ENCODE measurements around the gene CDC42EP2.

CDC42EP2 gene

DNA sequence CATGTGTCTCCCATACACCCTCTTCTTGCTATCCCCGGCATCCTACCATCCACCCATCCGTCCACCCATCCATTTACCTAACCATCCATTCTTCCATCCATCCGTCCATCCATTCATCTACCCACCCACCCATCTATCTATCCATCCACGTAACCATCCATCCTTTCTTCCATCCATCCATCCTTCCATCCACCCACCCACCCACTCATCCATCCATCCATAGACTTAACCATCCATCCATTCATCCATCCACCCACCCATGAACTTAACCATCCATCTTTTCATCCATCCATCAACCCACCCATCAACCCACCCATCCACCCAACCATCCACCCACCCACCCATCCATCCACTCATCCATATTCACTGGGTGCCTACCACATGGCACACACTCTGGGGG lies 10.6 kb upstream of the CDC42EP2 start:
- Histone ChIP-seq H3K4me3 (ENCODE audit: insufficient read length, low read depth) (no peak overlapping the region), H3K9me3 (ENCODE audit: insufficient read depth, low read length) (no peaks in the 10 kb centered on the region), H3K36me3 (ENCODE audit: insufficient read depth, insufficient read length, low read length) (peaks cover 48% of the 10 kb centered on the region), H3K4me1 (ENCODE audit: insufficient read depth, insufficient read length) (peaks cover 21% of the 10 kb centered on the region), H3K27me3 (ENCODE audit: insufficient read depth, insufficient read length) (no peaks in the 10 kb centered on the region), H3K9ac (ENCODE audit: insufficient read length, low read depth) (no peak overlapping the region)
- no peak for DNase-seq (ENCODE audit: low read depth, low spot score)
- TF ChIP-seq SUZ12 (IDR thresholded peaks at IDR 0.05; ENCODE audit: extremely low read depth, insufficient read depth, insufficient read length) (no peak), ZNF274 (IDR thresholded peaks at IDR 0.05; ENCODE audit: low read depth, low read length) (no peak), YY1 (IDR thresholded peaks at IDR 0.05; ENCODE audit: insufficient read depth, insufficient read length) (no peak)

DNA sequence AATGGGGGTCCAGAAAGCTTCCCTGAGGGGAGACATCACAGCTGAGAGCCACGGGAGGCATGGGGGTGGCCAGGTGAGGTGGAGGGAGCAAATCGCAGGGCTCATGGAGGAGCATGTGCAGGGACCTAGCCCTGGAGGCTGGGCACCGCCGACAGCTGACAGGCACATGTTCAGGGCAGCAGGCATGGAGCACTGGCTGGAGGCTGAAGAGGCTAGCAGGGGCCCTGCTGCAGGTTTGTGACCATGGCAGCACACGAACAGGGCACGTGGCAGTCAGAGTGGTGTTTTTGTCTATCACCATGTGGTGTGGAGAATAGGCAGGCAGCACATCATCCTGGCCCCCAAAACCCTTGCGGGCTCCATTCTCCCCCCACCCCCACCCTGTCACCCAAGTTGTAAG lies 10.1 kb upstream of the CDC42EP2 start:
- DNase-seq (ENCODE audit: low read depth, low spot score), result no peak
- Histone ChIP-seq H3K9me3 (ENCODE audit: insufficient read depth, low read length) (no peaks in the 10 kb centered on the region), H3K4me3 (ENCODE audit: insufficient read length, low read depth) (no peak overlapping the region), H3K4me1 (ENCODE audit: insufficient read depth, insufficient read length) (peaks cover 21% of the 10 kb centered on the region), H3K9ac (ENCODE audit: insufficient read length, low read depth) (no peak overlapping the region), H3K36me3 (ENCODE audit: insufficient read depth, insufficient read length, low read length) (peaks cover 43% of the 10 kb centered on the region), H3K27me3 (ENCODE audit: insufficient read depth, insufficient read length) (no peaks in the 10 kb centered on the region)
- TF ChIP-seq SUZ12 (IDR thresholded peaks at IDR 0.05; ENCODE audit: extremely low read depth, insufficient read depth, insufficient read length), result no peak
- no peak for TF ChIP-seq ZNF274 (IDR thresholded peaks at IDR 0.05; ENCODE audit: low read depth, low read length)
- TF ChIP-seq YY1 (IDR thresholded peaks at IDR 0.05; ENCODE audit: insufficient read depth, insufficient read length), result no peak

DNA sequence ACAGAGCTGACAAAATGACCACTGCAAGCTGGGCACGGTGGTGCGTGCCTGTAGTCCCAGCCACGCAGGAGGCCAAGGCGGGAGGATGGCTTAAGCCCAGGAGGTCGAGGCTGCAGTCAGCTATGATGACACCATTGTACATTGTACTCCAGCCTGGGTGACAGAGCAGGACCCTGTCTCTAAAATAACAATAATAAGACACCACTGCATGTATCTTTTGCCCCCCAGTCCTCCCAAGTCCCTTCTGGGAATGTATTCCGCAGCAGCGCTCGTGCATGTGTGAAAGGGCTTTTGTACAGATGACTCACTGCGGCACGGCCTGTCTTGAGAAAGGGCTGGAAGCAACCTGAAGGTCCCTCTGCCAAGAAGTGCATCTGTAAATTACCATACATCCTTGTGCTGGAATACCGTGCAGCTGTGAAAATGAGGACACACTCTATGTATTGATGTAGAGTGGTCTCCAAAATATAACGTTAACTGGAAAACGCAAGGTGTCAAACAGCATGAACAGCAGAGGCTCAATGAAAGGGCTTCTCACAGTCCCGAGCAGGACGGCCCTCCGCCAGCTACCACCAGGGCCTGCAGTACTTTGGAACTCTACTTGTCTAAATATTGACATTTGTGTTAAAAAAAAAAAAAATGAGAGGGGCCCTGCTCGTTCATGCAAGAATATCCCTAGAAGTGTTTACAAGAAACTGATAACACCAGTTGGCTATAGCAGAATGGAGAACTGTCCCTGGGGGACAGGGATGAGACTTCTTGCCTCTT lies 9.0 kb upstream of the CDC42EP2 start:
- Histone ChIP-seq H3K9ac (ENCODE audit: insufficient read length, low read depth) (no peak overlapping the region), H3K36me3 (ENCODE audit: insufficient read depth, insufficient read length, low read length) (peaks cover 36% of the 10 kb centered on the region), H3K9me3 (ENCODE audit: insufficient read depth, low read length) (no peaks in the 10 kb centered on the region), H3K4me3 (ENCODE audit: insufficient read length, low read depth) (no peak overlapping the region), H3K27me3 (ENCODE audit: insufficient read depth, insufficient read length) (no peaks in the 10 kb centered on the region), H3K4me1 (ENCODE audit: insufficient read depth, insufficient read length) (peaks cover 30% of the 10 kb centered on the region)
- TF ChIP-seq YY1 (IDR thresholded peaks at IDR 0.05; ENCODE audit: insufficient read depth, insufficient read length) (no peak), SUZ12 (IDR thresholded peaks at IDR 0.05; ENCODE audit: extremely low read depth, insufficient read depth, insufficient read length) (no peak), ZNF274 (IDR thresholded peaks at IDR 0.05; ENCODE audit: low read depth, low read length) (no peak)
- no peak for DNase-seq (ENCODE audit: low read depth, low spot score)

DNA sequence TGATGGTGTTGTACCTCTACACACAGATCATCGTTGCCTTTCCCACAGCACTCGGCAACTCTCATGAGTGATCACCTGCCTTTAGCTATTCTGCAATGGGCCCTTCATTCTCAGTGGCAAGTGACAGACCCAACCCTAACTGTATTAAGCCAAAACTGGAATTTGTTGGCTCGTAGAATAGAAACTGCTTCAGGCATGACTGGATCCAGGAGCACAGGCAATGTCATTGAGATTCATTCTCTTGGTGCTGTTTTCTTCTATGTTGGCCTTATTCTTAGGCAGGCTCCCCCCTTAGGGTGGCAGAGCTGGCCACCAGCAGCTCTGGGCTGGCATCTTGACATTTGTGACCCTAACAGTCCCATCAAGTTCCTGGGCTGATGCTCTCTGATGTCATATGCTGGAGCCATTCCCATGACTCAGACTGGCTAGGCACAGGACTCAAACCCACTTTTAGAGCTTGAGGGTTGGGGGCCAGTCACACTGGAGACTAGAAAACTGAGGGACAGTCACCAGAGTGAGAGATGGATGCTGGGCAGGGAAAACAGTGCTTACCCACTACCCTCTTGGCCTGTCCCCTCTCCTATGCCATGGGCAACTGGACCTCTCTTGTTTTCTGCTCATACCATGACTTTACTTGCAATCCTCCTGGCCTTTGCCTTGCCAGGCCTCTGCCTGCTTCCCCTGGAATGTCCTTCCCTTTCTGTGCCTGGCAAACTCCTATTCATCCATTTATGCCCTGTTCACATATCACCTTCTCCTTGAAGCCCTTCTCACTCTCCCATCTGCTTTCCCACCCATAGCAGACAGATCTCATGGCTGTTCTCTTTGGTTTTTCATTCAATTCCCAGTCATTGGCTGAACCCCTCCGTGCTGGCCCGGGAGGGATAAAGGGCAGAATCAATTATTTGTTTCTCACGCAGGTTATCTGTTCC lies 7.1 kb upstream of the CDC42EP2 start:
- DNase-seq (ENCODE audit: low read depth, low spot score), result no peak
- TF ChIP-seq ZNF274 (IDR thresholded peaks at IDR 0.05; ENCODE audit: low read depth, low read length) (no peak), YY1 (IDR thresholded peaks at IDR 0.05; ENCODE audit: insufficient read depth, insufficient read length) (no peak), SUZ12 (IDR thresholded peaks at IDR 0.05; ENCODE audit: extremely low read depth, insufficient read depth, insufficient read length) (no peak)
- Histone ChIP-seq H3K9ac (ENCODE audit: insufficient read length, low read depth) (no peak overlapping the region), H3K4me1 (ENCODE audit: insufficient read depth, insufficient read length) (peaks cover 22% of the 10 kb centered on the region), H3K36me3 (ENCODE audit: insufficient read depth, insufficient read length, low read length) (peaks cover 30% of the 10 kb centered on the region), H3K9me3 (ENCODE audit: insufficient read depth, low read length) (no peaks in the 10 kb centered on the region), H3K4me3 (ENCODE audit: insufficient read length, low read depth) (no peak overlapping the region), H3K27me3 (ENCODE audit: insufficient read depth, insufficient read length) (no peaks in the 10 kb centered on the region)

DNA sequence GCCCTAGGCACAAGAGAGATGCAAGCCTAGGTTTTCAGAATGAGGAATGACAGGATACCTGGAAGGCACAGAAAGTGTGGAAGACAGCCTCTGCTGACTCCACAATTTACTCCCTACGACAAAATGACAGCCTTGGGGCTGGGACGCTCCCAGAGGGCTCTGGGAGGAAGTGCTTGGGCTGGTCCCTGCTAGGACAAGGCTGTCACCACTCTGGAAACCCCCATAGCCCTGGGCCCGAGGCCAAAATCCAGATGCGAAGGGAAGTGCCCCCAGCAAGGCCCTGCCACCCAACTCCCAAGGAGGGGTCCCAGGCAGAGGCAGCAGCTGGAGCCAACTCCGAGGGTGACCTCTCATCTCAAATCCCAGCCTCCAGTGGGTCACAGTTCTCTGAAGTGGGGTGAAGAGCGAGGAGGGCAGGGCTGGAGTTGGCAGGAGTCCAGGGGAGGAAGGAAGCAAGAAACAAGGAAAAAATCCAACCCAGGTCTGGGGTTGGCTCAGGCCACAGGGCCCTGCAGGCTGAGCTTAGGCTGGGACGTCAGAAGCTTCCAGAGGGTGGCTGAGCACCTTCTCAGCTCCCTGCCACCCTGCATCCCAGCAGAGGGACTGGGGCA lies 6.3 kb upstream of the CDC42EP2 start:
- peaks cover 22% of the 10 kb centered on the region for H3K4me1 ChIP-seq (ENCODE audit: insufficient read depth, insufficient read length)
- H3K36me3 ChIP-seq (ENCODE audit: insufficient read depth, insufficient read length, low read length), result peaks cover 24% of the 10 kb centered on the region
- no peak for DNase-seq (ENCODE audit: low read depth, low spot score)
- TF ChIP-seq ZNF274 (IDR thresholded peaks at IDR 0.05; ENCODE audit: low read depth, low read length) (no peak), SUZ12 (IDR thresholded peaks at IDR 0.05; ENCODE audit: extremely low read depth, insufficient read depth, insufficient read length) (no peak), YY1 (IDR thresholded peaks at IDR 0.05; ENCODE audit: insufficient read depth, insufficient read length) (no peak)
- H3K4me3 ChIP-seq (ENCODE audit: insufficient read length, low read depth), result no peak overlapping the region
- no peak overlapping the region for H3K9ac ChIP-seq (ENCODE audit: insufficient read length, low read depth)
- no peaks in the 10 kb centered on the region for H3K9me3 ChIP-seq (ENCODE audit: insufficient read depth, low read length)
- peaks cover 4% of the 10 kb centered on the region for H3K27me3 ChIP-seq (ENCODE audit: insufficient read depth, insufficient read length)

DNA sequence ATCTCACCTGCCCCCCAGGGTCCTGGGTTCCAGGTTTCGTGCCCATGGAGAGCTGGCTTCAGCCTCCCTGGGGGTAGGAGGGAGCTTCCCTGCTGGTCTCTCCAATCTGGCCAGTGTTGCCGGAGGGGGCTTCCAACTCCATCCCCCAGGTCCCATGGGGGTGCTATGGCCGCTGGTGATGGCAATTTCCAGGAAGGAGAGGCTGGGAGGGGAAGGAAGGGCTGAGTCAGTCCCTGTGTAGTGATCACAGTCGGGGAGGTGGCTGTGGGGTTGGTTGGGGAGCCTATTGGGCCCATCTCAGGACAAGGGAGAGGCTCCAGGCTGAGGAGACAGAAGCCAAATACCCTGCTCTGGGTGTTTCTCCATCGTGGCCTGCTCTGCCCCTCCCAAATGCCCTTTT lies 5.7 kb upstream of the CDC42EP2 start:
- Histone ChIP-seq H3K4me1 (ENCODE audit: insufficient read depth, insufficient read length) (peaks cover 27% of the 10 kb centered on the region), H3K27me3 (ENCODE audit: insufficient read depth, insufficient read length) (peaks cover 10% of the 10 kb centered on the region), H3K9ac (ENCODE audit: insufficient read length, low read depth) (no peak overlapping the region), H3K9me3 (ENCODE audit: insufficient read depth, low read length) (no peaks in the 10 kb centered on the region), H3K36me3 (ENCODE audit: insufficient read depth, insufficient read length, low read length) (peaks cover 18% of the 10 kb centered on the region), H3K4me3 (ENCODE audit: insufficient read length, low read depth) (no peak overlapping the region)
- no peak for TF ChIP-seq SUZ12 (IDR thresholded peaks at IDR 0.05; ENCODE audit: extremely low read depth, insufficient read depth, insufficient read length)
- no peak for TF ChIP-seq YY1 (IDR thresholded peaks at IDR 0.05; ENCODE audit: insufficient read depth, insufficient read length)
- TF ChIP-seq ZNF274 (IDR thresholded peaks at IDR 0.05; ENCODE audit: low read depth, low read length), result no peak
- DNase-seq (ENCODE audit: low read depth, low spot score), result no peak
